KMS-11 (cell line): ENCODE data around the gene NOP14.

ENCODE experiments used
- H2AFZ ChIP-seq: fragments of 200-600 bp; sonication (generic); 2 replicates; pipeline ENCODE4 v1.6.1; 2016; ENCODE audit warnings: antibody characterized with exemption, mixed run types, low read depth
- H3K27ac ChIP-seq: fragments of 200-600 bp; sonication (generic); 2 replicates; pipeline ENCODE4 v1.6.1; 2016; ENCODE audit warnings: mild to moderate bottlenecking, mixed run types
- H3K27me3 ChIP-seq: fragments of 200-600 bp; sonication (generic); 2 replicates; pipeline ENCODE4 v1.6.1; 2017; ENCODE audit warnings: mild to moderate bottlenecking, low read depth, mixed run types, moderate library complexity; ENCODE audit not compliant: insufficient read depth
- H3K36me3 ChIP-seq: fragments of 200-600 bp; sonication (generic); 2 replicates; pipeline ENCODE4 v1.6.1; 2017; ENCODE audit warnings: mild to moderate bottlenecking, mixed run types; ENCODE audit not compliant: insufficient read depth
- H3K4me1 ChIP-seq: fragments of 200-600 bp; sonication (generic); 2 replicates; pipeline ENCODE4 v1.6.1; 2016; ENCODE audit warnings: mild to moderate bottlenecking, low read depth, mixed run types; ENCODE audit not compliant: poor library complexity, severe bottlenecking
- H3K4me2 ChIP-seq: fragments of 200-600 bp; sonication (generic); 2 replicates; pipeline ENCODE4 v1.7.0; 2016; ENCODE audit warnings: mild to moderate bottlenecking, mixed run types
- H3K4me3 ChIP-seq: fragments of 200-600 bp; sonication (generic); IDR thresholded peaks from 2 replicates; pipeline ENCODE4 v1.6.1; 2017; ENCODE audit warnings: low read depth, low read length, mixed read lengths; ENCODE audit not compliant: insufficient read depth
- H3K79me2 ChIP-seq: fragments of 200-600 bp; sonication (generic); 2 replicates; pipeline ENCODE4 v1.6.1; 2016; ENCODE audit warnings: low read depth, mixed run types; ENCODE audit not compliant: insufficient read depth
- H3K9ac ChIP-seq: fragments of 200-600 bp; sonication (generic); 2 replicates; pipeline ENCODE4 v1.6.1; 2016; ENCODE audit warnings: mild to moderate bottlenecking, mixed run types
- H4K20me1 ChIP-seq: fragments of 200-600 bp; sonication (generic); 2 replicates; pipeline ENCODE4 v1.6.1; 2016; ENCODE audit warnings: mild to moderate bottlenecking, mixed run types; ENCODE audit not compliant: insufficient read depth
- CTCF ChIP-seq: fragments of 200-600 bp; sonication (generic); conservative IDR thresholded peaks from 2 replicates; pipeline ENCODE4 v1.6.1; 2017; ENCODE audit warnings: low read depth, mild to moderate bottlenecking, antibody characterized with exemption, low read length, moderate library complexity, mixed read lengths

Gene NOP14

GRCh38 chr4:2964706-2965258 lies 1.6 kb upstream of the NOP14 start:
- peaks cover 6% of the 10 kb centered on the region for H3K4me1 ChIP-seq
- H3K27ac ChIP-seq, result no peak overlapping the region
- H3K9ac ChIP-seq, result no peak overlapping the region
- H3K36me3 ChIP-seq, result no peaks in the 10 kb centered on the region
- H3K4me3 ChIP-seq, result no peak overlapping the region
- no peak for TF ChIP-seq CTCF
- no peaks in the 10 kb centered on the region for H4K20me1 ChIP-seq
- H3K27me3 ChIP-seq, result no peaks in the 10 kb centered on the region
- H3K79me2 ChIP-seq, result peaks cover 25% of the 10 kb centered on the region
- H3K4me2 ChIP-seq, result peak overlapping the region; percentile 34; the same call in 1 of the 2 replicates
- H2AFZ ChIP-seq, result no peak overlapping the region; the same call in 1 of the 2 replicates

- Histone ChIP-seq H3K4me3 (no peak overlapping the region), H3K36me3 (no peaks in the 10 kb centered on the region), H3K4me2 (peak overlapping the region; percentile 34), H3K79me2 (peaks cover 33% of the 10 kb centered on the region), H3K27me3 (no peaks in the 10 kb centered on the region), H4K20me1 (no peaks in the 10 kb centered on the region), H3K4me1 (peaks cover 6% of the 10 kb centered on the region), H2AFZ (peak overlapping the region; percentile 59), H3K9ac (peak overlapping the region; percentile 39; the same call in 1 of the 2 replicates), H3K27ac (no peak overlapping the region)
- TF ChIP-seq CTCF, result no peak
Observed at GRCh38 chr4:2963966-2964471, 813 bp upstream of the NOP14 start.

GRCh38 chr4:2962614-2963174 lies 512 bp downstream of the NOP14 start:
- H3K4me3 ChIP-seq, result no peak overlapping the region
- H3K27me3 ChIP-seq, result no peaks in the 10 kb centered on the region
- peaks cover 46% of the 10 kb centered on the region for H3K79me2 ChIP-seq
- peak overlapping the region; percentile 78 for H3K4me2 ChIP-seq
- peak overlapping the region; percentile 79 for H2AFZ ChIP-seq
- H3K36me3 ChIP-seq, result no peaks in the 10 kb centered on the region; the same call in 1 of the 2 replicates
- no peaks in the 10 kb centered on the region for H4K20me1 ChIP-seq
- no peak for TF ChIP-seq CTCF
- peaks cover 6% of the 10 kb centered on the region for H3K4me1 ChIP-seq
- H3K27ac ChIP-seq, result peak overlapping the region; percentile 45; the same call in 1 of the 2 replicates
- peak overlapping the region; percentile 77; the same call in 1 of the 2 replicates for H3K9ac ChIP-seq

- Histone ChIP-seq H3K9ac (peak overlapping the region; percentile 77; the same call in 1 of the 2 replicates), H4K20me1 (no peaks in the 10 kb centered on the region), H3K27me3 (no peaks in the 10 kb centered on the region), H3K4me3 (no peak overlapping the region), H3K4me1 (peaks cover 6% of the 10 kb centered on the region), H3K4me2 (peak overlapping the region; percentile 78), H2AFZ (no peak overlapping the region), H3K36me3 (peaks cover 5% of the 10 kb centered on the region; the same call in 1 of the 2 replicates), H3K27ac (peak overlapping the region; percentile 45; the same call in 1 of the 2 replicates), H3K79me2 (peaks cover 50% of the 10 kb centered on the region)
- no peak for TF ChIP-seq CTCF
Observed at GRCh38 chr4:2961811-2962441, 1.3 kb downstream of the NOP14 start.
